ENCODE data around the gene RNF224.

GRCh38 chr9:137244486-137245449 lies 17.5 kb downstream of the RNF224 start:
- TF ChIP-seq TCF12 (IDR thresholded peaks at IDR 0.05; ENCODE audit: low read depth, low read length) (no peak), POLR2AphosphoS5 (IDR thresholded peaks at IDR 0.05; ENCODE audit: low read length) (no peak; the same call in 1 of the 2 replicates), CTCF (IDR thresholded peaks at IDR 0.05 in 2 of 3, conservative IDR thresholded peaks at IDR 0.05 in 1 of 3; ENCODE audit: control insufficient read depth in 2 of 3, extremely low read depth in 1 of 3, insufficient read depth in 1 of 3, low read depth in 3 of 3, low read length in 3 of 3) (no peak), NKRF (conservative IDR thresholded peaks at IDR 0.05) (no peak), NFXL1 (IDR thresholded peaks at IDR 0.05; ENCODE audit: borderline replicate concordance) (no peak), CBX5 (IDR thresholded peaks at IDR 0.05; ENCODE audit: low read depth) (no peak), JUND (IDR thresholded peaks at IDR 0.05; ENCODE audit: low read depth, low read length) (no peak), MAX (IDR thresholded peaks at IDR 0.05; ENCODE audit: low read depth, low read length) (no peak), NR2C2 (IDR thresholded peaks at IDR 0.05; ENCODE audit: borderline replicate concordance, control insufficient read depth, insufficient read length, low read depth) (no peak), IKZF2 (IDR thresholded peaks at IDR 0.05) (no peak), POLR2A (IDR thresholded peaks at IDR 0.05; ENCODE audit: low read depth, low read length) (no peak), TAF1 (IDR thresholded peaks at IDR 0.05; ENCODE audit: borderline replicate concordance, low read depth, low read length) (no peak), CREM (IDR thresholded peaks at IDR 0.05; ENCODE audit: low read depth) (no peak), REST (IDR thresholded peaks at IDR 0.05; ENCODE audit: low read depth, low read length) (no peak)

All from GM12878 (cell line).